ENCODE data around the gene AIMP2.

GRCh38 chr7:6008668-6009611 lies at the start of gene AIMP2, which contains the start of gene PMS2:
- TF ChIP-seq CTCF (IDR thresholded peaks at IDR 0.05; ENCODE audit: low read depth, low read length) (no peak), MAX (IDR thresholded peaks at IDR 0.05; ENCODE audit: low read depth, low read length) (peak; percentile 98), POLR2A (IDR thresholded peaks at IDR 0.05; ENCODE audit: extremely low read depth, insufficient read length) (peak; percentile 97), MYC (IDR thresholded peaks at IDR 0.05; ENCODE audit: low read depth, low read length) (peak; percentile 100)
